HT-29 (cell line): ENCODE results near the gene TNFRSF6B. TPM values are rescaled to one million over a fixed set of nuclear protein-coding genes. Genes with fewer than 3 reads are reported as not detected.

Experiments used
- DNase-seq: peaks from one replicate; pipeline ENCODE4 v3.0.0-alpha.2; 2015; ENCODE audit warnings: low spot score
- small RNA-seq: library from RNA; depleted of rRNA; stranded (forward); fragments of <200 nt; gene quantifications from one replicate; pipeline ENCODE3, GENCODE V24; 2014
- total RNA-seq: library from RNA; depleted of rRNA; stranded (reverse); fragments of >200 nt; shearing (Covaris generic); gene quantifications from 2 replicates; pipeline ENCODE4 v1.2.3, GENCODE V29; 2014; rRNA removed

The TNFRSF6B gene
- total RNA-seq, 1 experiment from 2014 or later: 4.1 TPM

DNA sequence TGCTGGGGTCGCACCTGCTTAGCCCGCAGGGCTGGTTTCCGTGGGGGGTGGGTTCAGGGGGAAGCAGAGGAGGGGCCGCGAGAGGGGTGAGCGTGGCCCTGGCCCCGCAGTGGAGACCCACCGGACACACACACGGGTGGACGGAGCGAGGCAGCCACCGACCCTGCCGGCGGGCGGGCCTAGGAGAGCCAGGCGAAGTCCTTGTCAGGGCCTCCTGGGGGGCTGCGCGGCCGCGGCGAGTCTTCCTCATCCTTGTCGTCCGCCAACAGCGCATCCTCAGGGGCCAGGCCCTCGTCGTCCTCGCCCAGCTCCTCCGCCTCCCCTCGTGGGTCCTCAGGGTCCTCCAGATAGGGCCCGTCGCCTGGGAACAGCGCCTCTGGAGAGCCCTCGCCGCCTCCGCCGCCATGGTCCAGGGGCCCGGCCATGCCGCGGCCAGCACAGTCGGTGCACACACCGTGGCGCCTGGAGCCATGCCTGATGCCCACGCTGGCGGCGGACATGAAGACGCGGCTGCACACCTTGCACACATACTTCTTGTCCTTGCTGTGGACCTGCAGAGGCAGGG lies 50.4 kb downstream of the TNFRSF6B start:
- DNase-seq: no peak

DNA sequence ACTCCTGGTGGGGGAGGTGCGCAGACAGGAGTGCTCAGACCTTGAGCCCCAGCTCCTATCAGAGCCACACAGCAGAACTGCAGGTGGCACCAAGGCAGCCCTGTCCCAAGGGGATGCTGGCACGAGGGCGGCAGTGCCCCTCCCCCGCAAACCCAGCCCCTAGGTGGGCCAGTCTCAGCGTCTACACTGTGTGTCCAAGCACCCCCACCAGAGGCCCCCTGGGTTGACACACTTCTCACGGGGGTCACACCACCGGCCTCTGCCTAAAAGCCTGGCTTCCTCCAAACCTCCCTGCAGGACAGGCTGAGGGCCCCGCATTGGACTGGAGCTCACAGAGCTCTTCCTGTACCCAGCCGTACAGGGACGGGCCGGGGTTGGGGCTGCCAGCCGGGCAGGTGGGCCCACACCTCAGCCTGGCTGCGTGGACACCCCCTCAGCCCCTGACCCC lies 51.2 kb downstream of the TNFRSF6B start:
- DNase-seq: no peak

Small RNAs within 50 kb of the gene (small RNA-seq; reads per million reads assigned to genes)
- gene LIME1: not detected
- not detected for gene TNFRSF6B

Other genes starting within 250 kb of the TNFRSF6B start
- 0.08 and 0.13 TPM in 2 replicates for gene KCNQ2, start 224.0 kb upstream of the TNFRSF6B start, total RNA-seq
- 29.8 and 38.0 TPM in 2 replicates for gene EEF1A2, start 197.6 kb upstream of the TNFRSF6B start, total RNA-seq
- 384 and 468 TPM in 2 replicates for gene PPDPF, start 175.9 kb upstream of the TNFRSF6B start, total RNA-seq
- 26.3 and 31.1 TPM in 2 replicates for gene PTK6, start 159.3 kb upstream of the TNFRSF6B start, total RNA-seq
- 0.13 TPM in 1 of 2 replicates, not detected in the other for gene SRMS, start 148.9 kb upstream of the TNFRSF6B start, total RNA-seq
- 2.2 and 2.4 TPM in 2 replicates for gene FNDC11, start 142.5 kb upstream of the TNFRSF6B start, total RNA-seq
- 109 and 163 TPM in 2 replicates for gene HELZ2, start 122.4 kb upstream of the TNFRSF6B start, total RNA-seq
- gene GMEB2, start 69.6 kb upstream of the TNFRSF6B start, total RNA-seq: 42.5 and 43.6 TPM in 2 replicates
- gene STMN3, start 43.2 kb upstream of the TNFRSF6B start, total RNA-seq: 4.7 and 7.0 TPM in 2 replicates
- 43.0 and 55.1 TPM in 2 replicates for gene RTEL1, start 38.3 kb upstream of the TNFRSF6B start, total RNA-seq
- gene ARFRP1, start 11.3 kb downstream of the TNFRSF6B start, total RNA-seq: 82.0 and 86.1 TPM in 2 replicates
- gene ZGPAT, start 11.4 kb downstream of the TNFRSF6B start, total RNA-seq: 52.1 and 68.6 TPM in 2 replicates
- gene LIME1, start 40.0 kb downstream of the TNFRSF6B start, total RNA-seq: 267 and 295 TPM in 2 replicates
- gene SLC2A4RG, start 43.1 kb downstream of the TNFRSF6B start, total RNA-seq: 200 and 229 TPM in 2 replicates
- 3.3 and 5.3 TPM in 2 replicates for gene ZBTB46, start 134.6 kb downstream of the TNFRSF6B start, total RNA-seq
- gene ABHD16B, start 164.8 kb downstream of the TNFRSF6B start, total RNA-seq: not detected in 2 replicates
- 151 and 156 TPM in 2 replicates for gene TPD52L2, start 168.6 kb downstream of the TNFRSF6B start, total RNA-seq
- gene DNAJC5, start 198.5 kb downstream of the TNFRSF6B start, total RNA-seq: 106 and 109 TPM in 2 replicates